Medulla oblongata (tissue), 1 donor: ENCODE results near the gene CCDC158.
"Not testable (repeated sequence)": the region's sequence is repeated elsewhere in the genome, so short reads cannot be mapped to it uniquely, and the experiment has no call there.

Source experiments
- DNase-seq: peaks from one replicate; pipeline ENCODE4 v3.0.0-alpha.2; 2015; ENCODE audit errors: extremely low spot score

The CCDC158 gene

DNA sequence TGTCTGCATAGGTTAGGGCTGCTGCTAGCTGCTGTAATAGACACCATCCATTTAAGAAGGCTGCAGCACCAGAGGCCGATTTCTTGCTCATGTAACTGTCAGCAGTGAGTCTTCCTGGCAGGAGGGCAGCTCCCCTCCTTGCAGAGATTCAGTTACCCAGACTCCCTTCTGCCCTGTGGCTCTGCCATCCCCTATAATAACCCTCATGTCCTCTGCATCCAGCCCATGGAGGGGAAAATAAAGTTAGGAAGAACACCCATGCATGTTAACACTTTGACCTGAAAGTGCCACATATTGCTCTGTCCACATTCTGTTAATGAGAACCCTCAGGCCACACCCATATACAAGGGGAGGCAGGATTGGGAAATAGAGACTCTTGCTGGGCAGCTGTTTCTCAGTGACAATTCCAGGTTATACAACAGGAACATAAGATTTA lies 109.0 kb downstream of the CCDC158 start:
- no peak for DNase-seq

DNA sequence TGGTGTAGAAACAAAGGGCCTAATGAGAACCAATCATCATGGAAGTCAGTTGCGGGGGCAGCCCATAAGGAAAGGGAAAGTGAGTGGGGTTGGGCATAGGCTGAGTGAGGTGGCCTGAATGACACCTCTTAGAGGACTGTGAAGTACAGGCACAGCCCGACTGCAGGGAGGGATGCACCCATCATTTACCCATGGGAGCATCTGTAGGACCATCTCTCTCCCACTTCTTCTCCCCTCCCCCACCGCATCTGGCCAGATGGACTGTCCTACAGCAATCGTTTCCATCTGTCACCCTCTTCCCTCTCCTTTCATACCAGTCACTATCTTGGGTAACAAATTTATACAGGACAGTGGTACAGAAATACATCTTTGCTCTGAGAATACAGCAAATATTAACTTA lies 110.3 kb downstream of the CCDC158 start:
- DNase-seq: no peak

DNA sequence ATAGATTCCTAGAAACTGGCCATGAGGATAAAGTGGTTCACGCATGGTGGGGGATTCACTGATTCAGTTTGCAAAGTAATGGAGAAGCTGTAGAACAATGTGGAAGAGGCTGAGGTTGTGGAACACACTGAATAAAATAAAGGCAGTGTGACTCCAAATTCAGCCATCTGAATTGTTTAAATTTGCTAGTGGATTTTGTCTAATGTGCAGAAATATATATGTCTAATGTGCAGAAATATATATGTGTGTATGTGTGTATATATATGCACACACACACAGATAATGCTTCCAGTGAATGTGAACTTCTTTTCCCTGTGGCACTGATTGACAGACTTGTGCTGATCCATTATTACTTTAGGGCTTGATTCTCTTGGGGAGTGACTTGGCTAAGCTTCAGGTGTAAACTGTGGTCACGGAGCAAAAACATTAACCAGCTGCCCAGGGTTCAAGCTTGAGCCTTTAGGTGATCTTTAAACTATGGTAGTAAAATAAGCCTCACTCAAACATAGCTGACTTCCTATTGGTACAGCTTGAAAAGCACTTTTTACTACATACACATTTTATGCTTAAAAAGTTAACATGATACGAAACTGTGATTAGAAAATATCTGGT lies 110.9 kb downstream of the CCDC158 start:
- no peak for DNase-seq

DNA sequence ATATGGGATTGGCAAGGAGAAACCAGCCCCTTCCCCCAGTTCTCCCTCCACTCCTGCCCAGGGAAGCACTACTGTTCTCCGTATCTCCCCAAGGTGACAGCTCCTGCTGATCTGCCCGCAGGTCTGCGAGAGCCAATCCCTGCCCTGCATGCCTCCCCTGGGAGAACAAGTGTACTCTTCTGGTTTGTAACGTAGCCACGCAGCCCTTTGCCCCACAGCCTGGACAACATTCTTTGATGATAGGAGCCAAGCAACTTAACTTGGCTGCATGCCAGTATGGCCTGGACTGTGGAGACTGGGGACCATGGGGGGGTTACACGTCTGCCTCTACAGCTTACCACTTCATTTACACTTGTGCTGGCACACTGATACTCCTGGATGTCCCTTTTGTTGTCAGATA lies 112.4 kb downstream of the CCDC158 start:
- DNase-seq: no peak

DNA sequence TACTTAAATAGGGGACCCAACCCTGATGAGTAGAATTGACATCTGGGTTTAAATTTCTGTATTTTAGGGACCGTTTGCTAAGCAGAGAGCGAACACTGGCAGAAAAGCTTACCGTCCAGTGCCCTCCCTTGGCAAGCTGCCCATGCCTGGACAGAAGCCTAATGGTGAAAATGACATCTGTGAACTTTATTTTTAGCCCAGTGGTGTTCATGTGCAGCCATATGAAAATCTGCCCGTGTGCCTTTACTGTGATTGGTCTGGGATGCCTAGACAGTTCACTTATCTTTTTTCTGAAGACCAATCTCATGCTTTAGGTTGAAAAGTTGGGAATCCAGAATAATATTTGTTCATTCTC lies 113.3 kb downstream of the CCDC158 start:
- DNase-seq: no peak

DNA sequence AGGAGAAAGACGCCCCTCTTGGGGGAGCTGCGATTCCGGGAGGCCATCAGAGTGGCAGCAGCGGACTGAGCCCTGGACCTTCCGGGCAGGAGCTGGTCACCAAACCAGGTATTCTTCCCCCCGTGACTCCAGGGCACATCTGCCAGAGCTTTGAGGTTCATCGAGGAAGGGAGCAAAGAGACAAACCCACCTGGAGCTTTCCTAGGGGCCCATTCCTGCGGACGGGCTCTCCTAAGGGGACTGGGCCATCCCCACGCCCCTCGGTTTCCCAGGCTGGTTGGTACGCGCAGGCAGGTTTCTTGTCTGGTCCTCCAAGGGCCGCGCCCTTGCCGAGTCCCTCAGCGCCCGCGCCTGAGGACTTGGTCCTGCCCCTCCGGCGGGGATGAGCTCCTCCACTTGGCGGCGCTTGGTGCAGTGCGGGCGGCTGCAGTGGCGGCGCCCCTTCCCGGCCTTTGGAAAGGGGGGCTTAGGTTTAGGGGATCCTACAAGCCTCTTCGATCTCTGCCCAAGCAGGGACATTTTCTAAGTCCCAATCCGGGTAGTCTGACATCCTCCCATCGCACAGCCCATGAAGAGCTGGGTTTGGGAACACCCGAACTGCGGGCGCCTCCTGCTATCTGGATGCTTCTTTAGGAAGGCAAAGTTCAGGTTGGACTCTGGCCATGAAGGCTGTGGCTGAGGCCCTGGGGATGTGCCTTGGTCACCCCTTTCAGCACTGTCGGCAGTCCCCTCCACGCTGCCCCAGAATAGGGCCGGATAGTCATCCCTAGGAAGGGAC lies 113.9 kb downstream of the CCDC158 start:
- peak; percentile 59 for DNase-seq

DNA sequence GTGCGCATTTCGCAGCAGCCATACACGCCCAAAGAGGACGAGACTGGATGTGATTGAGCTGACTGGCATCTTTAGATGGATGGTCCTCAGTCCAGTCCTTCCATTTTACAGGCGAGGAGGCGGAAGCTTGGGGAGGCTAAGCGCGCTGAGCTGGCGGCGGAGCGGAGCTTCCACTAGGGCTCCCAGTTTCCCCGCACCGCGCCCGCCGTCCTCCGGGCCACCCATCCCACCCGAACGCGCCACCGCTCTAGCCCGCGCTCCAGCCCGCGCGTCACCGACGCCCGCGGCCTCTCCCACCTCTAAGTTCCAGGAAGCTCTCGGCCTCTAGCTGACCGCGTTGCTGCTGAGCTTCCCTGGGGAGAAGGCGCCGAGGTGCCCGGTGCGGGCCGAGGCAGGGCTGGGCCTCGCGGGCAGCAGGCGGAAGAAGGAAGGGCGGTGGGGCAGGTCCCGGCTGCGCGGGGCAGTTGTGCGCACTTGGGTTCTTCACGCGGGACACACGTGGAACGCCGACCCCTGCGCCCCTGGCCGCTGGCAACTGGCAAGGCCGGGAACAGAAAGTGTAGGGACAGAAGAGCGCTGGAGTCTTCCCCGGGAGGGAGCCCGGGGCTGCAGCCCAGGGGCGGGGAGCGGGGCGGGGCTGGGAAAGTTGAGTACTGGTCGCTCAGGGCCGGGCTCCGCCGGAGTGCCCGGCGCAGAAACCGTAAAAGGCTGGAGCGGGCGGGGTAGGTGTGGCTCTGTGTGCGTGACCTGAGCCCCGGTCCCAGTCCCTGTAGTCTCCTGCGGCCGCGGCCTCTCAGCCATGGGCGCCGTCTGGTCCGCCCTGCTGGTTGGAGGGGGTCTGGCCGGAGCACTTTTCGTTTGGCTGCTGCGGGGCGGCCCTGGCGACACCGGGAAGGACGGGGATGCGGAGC lies 114.7 kb downstream of the CCDC158 start, which contains the start of gene STBD1:
STBD1 (plus strand) TSS at position 763 of the 911 bp plus-strand sequence; CDS start at position 800, 37 bp downstream.
- peak; percentile 48 for DNase-seq

DNA sequence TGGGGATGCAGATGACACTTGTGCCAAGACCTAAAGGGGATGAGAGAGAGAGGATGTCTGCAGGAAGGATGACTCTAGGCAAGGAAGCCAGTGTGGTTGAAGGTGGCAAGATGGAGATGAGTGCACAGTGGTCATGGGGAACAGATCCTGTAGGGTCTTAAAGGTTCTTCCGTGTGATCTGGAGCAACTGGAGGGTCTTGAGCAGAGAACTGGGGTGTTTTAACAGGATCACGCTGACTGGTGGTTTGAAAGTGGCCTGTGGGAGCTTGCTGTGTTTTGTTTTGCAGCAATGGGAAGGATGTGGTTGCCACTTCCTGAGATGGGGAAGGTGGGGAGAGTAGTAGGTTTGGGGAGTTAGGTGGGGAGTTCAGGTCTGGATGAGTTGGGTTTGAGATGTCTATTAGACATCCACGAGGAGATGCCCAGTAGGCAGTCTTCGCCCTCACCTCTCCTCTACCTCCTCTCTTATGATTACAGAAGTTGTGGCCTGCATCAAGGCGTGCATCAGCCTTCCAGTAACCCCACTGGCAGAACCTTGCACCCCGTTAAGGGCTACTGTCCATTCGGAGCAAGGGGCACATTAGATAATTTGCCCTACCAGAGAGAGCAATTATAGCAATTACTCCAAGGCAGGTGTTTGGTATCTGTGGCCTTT lies 115.8 kb downstream of the CCDC158 start:
- DNase-seq: no peak

DNA sequence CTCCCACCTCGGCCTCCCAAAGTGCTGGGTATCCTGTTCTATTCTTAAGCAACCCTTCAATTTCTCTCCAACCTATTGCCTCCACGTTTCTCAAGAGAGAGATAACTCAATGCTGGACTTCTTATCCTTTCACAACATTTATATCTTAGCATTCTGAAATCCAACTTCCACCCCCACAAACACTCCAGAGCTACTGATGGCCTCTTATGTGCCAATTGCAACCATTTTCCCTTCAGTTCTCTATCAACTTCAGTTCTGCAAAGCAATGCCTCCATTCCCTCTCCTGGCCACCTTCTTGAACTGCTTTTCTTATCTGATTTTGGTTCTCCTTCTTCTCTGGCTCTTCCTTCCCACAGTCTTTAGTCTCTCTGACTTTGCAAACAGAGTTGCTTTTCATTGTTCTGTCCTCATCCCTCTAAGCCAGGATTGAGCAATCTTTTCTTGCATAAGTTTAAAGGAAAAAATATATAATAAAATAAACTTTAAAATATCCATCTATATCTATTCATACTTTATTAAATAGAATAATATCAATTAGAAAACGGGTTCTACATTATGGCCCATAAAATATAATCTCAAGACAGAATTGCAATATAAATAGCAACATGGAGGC lies 118.0 kb downstream of the CCDC158 start:
- DNase-seq: no peak

DNA sequence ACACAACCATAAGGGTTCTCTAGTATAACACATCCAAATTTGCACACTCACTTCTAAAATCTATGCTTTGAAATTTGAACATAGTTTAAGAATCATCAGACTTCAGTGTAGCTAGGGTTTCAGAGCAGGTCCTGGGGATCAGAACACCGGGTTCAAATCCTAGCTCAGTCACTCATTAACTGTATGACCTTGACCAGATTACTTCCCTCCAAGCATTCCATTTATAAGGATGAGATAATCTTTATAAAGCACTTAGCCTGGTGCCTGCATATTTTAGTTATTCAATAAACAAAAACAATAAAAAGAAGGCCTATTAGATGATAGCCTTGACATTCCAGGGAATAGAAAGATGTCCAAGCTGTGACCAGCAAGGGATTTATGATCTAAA lies 119.2 kb downstream of the CCDC158 start:
- no peak for DNase-seq

DNA sequence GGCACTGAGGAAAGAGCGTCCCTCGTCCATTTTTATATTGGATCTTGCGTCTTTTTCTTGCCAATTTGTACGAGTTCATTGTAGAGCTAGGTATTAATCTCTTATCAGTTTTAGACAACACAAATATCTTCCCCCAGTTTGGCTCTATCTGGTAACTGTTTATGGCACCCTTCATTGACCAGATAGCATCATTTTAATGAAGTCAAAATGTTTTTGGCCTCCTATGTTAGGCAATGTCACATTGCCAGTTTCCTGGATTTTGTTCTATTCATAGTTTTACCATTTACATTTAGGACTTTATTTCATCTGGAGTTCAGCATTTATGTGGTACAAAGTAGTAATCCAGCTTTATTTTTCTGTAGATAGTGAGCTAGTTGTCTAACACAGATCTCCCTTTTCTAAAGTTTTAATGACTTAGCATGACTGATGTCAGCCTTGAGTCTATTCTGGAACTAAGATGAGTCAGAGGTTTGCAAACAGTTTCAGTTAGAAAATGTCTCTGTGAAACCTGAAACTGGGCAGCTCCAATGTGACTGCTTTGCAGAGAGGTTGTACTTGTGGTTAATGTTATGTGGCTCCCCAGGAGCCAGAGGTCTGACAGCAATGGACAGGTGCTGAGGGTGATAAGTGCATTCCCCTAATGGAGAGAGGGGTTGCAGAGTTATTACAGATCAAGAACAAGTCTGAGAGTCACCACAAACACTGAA lies 119.7 kb downstream of the CCDC158 start:
- no peak for DNase-seq

DNA sequence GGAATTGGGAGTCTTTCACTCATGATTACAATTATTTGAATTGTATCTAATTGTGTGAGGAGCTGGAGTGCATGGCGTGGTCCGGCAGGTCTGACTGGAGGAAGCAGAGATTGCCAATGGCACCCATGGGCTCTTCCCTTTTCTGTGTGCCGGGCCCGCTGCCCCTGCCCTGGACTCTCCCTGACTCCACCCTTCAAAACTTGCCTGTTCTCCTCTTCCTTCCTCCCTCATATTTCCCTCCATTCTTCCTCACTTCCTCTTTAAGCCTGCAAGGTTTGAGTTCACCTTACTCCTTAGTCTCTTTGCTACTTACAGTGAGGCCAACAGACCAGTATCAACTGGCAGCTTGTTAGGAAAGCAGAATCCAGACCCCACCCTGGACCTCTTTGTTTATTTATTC lies 120.9 kb downstream of the CCDC158 start:
- no peak for DNase-seq

DNA sequence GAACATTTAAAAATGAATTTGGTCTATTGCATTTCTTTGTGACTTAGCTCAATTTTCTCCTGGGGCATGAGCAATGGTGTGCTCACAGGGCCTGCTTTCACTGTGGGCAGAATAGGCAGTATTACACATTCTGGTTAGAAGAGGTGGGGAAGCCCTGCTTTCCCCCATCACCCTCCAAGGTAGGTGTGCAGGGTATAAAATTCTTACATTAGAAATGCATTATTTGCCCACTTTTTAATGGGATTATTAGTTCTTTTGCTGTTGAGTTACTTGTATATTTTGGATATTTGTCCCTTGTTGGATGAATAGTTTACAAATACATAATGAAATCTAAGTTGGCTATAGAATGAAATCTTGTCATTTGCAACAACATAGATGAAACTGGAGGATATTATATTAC lies 122.7 kb downstream of the CCDC158 start:
- no peak for DNase-seq

DNA sequence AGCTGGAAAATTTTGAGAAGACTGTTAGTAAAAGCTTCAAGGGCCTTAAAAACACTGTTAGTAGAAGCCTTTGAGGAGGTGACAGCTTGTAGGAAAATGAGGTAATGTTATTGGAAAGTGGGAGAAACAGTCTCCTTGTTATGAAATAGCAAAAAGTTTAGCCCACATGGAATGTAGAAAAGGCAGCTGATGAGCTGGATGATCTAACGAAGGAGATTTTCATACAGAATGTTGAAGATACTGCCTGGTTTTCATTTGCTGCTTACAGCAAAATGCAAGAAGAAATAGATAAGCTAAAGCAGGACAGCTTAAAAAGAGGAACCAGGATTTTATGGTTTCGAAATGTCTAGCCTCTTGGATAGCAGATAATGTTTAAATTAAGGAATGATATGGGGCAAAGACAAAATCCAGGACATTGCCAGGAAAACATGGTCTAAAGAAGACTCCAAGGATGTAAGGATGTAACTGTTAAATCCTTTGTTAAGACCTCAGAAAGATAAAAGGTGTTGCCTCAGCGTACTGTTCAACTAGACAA lies 124.6 kb downstream of the CCDC158 start:
- no peak for DNase-seq

DNA sequence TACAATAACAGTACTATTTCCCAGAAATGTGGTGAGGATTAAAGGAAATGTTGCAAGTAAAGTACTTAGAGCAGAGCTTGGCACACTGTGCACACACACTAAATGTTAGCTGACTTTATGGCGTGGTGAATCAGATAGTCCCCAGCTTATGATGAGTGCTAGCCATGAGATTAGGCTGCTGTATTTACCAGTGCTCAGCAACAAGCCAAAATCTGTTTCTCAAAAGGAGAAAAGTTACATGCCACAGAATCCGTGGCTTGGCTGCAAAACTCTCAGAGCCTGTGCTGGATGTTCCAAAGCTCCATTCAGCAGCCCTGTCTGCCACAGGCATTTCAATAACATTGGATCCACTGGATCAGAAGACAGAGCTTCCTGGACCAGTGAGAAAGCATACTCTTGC lies 127.2 kb downstream of the CCDC158 start:
- DNase-seq: peak; percentile 7

DNA sequence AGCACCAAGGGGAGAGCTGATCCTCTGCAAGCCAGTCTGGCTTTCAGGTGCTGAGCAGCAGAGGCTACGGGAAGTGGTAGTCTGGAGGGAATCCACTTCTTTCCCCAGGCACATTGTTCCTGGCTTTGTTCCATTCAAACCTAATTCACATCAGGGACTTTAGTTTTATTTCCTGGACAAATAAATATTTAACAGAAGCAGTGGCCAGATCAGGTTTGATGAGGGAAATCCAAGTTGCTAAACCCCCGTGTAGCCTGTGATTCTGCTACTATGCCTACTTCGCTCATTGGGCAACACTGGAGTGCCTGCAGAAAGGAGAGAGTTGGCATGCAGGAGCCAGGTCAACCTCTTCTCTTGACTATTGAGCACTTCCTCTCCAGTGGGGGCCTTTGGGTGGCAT lies 128.2 kb downstream of the CCDC158 start:
- no peak for DNase-seq

DNA sequence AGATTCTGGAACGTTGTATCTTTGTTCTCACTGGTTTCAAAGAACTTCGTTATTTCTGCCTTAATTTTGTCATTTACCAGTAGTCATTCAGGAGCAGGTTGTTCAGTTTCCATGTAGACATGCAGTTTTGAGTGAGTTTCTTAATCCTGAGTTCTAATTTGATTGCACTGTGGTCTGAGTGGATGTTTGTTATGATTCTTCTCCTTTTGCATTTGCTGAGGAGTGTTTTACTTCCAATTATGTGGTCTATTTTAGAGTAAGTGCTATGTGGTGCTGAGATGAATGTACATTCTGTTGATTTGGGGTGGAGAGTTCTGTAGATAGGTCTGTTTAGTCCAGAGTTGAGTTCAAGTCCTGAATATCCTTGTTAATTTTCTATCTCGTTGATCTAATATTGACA lies 133.1 kb downstream of the CCDC158 start:
- DNase-seq: not testable (repeated sequence)

DNA sequence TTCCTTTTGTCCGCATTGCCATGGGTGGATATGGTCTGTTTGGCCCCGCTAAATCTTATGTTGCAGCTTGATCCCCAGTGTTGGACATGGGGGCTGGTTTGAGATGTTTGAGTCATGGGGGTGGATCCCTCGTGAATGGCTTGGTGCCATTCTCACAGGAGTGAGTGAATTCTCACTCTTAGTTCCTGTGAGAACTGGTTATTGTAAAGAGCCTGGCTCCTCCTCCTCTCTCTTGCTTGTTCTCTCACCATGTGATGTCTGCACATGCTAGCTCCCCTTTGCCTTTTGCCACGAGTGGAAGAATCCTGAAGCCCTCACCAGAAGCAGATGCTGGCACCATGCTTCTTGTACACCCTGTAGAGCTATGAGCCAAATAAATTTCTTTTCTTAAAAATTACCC lies 137.0 kb downstream of the CCDC158 start:
- no peak for DNase-seq

DNA sequence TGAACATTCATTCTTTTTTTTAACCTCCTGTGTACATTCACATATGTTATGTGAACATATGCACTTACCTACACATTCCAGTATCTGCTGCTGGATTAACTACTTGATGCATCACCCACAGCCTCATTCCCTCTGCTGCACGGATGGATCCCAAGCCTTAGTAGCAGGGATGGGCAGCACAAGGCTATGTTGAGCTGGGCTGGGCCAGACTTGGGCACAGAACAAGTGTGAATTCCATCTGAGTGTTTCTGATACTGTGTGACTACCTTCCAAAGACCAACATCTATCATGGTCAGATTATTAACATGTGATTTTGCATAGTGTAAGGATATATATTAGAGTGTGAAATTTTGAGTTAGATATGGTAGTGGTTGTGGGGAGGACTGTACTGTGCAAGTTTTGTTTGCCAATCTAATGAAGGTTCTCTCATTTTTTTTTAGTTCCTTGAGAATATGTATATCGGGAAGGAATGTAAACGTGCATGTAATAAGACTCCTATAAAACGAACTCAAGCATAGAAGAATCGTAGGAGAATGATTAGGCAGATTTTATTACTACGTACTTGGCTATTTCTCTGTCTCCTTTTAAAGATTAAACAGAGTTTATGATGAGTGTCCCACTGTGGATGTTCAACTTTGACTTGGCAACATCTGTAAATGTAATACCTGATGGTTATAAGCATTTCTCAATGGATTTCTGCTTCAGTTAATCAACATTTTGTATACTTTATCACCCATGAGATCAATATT lies 137.8 kb downstream of the CCDC158 start:
- no peak for DNase-seq

DNA sequence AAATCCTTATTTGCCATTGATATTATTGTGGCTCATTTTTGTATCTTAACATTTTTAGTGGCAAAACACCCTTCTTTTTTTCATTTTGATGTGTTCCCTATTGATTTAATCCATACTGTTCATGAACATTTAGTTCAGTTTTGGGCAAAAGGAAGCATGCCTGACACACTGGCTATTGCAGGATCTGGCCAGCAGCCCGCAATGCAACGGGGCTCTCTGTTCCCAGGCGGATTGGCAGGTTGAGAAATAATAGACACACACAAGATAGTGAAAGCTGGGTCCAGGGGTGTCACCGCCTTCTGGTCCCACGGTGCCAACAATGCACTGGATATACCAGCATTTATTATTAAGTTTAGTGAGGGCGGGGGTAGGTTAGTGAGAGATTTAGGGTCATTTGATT lies 139.3 kb downstream of the CCDC158 start:
- not testable (repeated sequence) for DNase-seq
